GM12878 (cell line): Measurements from ENCODE around the gene CD68. TPM values are rescaled to one million over a fixed set of nuclear protein-coding genes. Genes with fewer than 3 reads are reported as not detected.

Experiments
- BCL3 ChIP-seq: IDR thresholded peaks from 2 replicates; pipeline ENCODE4 v1.6.1; 2011; ENCODE audit warnings: borderline replicate concordance, low read depth, mild to moderate bottlenecking, moderate library complexity, low read length; ENCODE audit not compliant: insufficient read depth, poor library complexity, severe bottlenecking
- BHLHE40 ChIP-seq, 2 experiments: fragments of 450-650 bp in 1 of 2; IDR thresholded peaks; 2 replicates each; pipeline ENCODE4 v1.6.1; 2011 to 2017; ENCODE audit warnings: low read depth in 2 of 2, borderline replicate concordance in 1 of 2, improper control_type of control experiment in 1 of 2, low read length in 1 of 2, mild to moderate bottlenecking in 1 of 2
- BRCA1 ChIP-seq: IDR thresholded peaks from 2 replicates; pipeline ENCODE4 v1.6.1; 2011; ENCODE audit warnings: low read depth, low read length, improper control_type of control experiment
- CEBPB ChIP-seq, 2 experiments: fragments of 150-350 bp in 1 of 2; IDR thresholded peaks; 2 replicates each; pipeline ENCODE4 v1.6.1; 2012 to 2014; ENCODE audit warnings: low read depth in 2 of 2, low read length in 2 of 2, borderline replicate concordance in 1 of 2, inconsistent platforms in 1 of 2
- CREM ChIP-seq: IDR thresholded peaks from 2 replicates; pipeline ENCODE4 v1.6.1; 2014; ENCODE audit warnings: antibody characterized with exemption, low read depth
- GABPA ChIP-seq: IDR thresholded peaks from 2 replicates; pipeline ENCODE4 v1.6.1; 2014; ENCODE audit warnings: antibody characterized with exemption, low read depth, mild to moderate bottlenecking, inconsistent platforms
- JUNB ChIP-seq: IDR thresholded peaks from 2 replicates; pipeline ENCODE4 v1.6.1; 2016; ENCODE audit warnings: antibody characterized with exemption, mild to moderate bottlenecking
- MYB ChIP-seq: fragments of 150-350 bp; IDR thresholded peaks from 2 replicates; pipeline ENCODE4 v1.6.1; 2014; ENCODE audit warnings: mild to moderate bottlenecking, low read depth, low read length, borderline replicate concordance
- NFYB ChIP-seq: IDR thresholded peaks from 2 replicates; pipeline ENCODE4 v1.6.1; 2011; ENCODE audit warnings: low read depth, mild to moderate bottlenecking, low read length, improper control_type of control experiment, moderate library complexity; ENCODE audit not compliant: insufficient read depth
- PBX3 ChIP-seq: IDR thresholded peaks from 2 replicates; pipeline ENCODE4 v1.6.1; 2011; ENCODE audit warnings: mild to moderate bottlenecking, low read depth, low read length, moderate library complexity; ENCODE audit not compliant: insufficient replicate concordance
- SKIL ChIP-seq: fragments of 450-650 bp; IDR thresholded peaks from 2 replicates; pipeline ENCODE4 v1.6.1; 2017; ENCODE audit warnings: mild to moderate bottlenecking, low read depth, inconsistent platforms; ENCODE audit not compliant: poor library complexity, severe bottlenecking
- TAF1 ChIP-seq: IDR thresholded peaks from 2 replicates; pipeline ENCODE4 v1.6.1; 2011; ENCODE audit warnings: mild to moderate bottlenecking, low read depth, low read length, borderline replicate concordance
- USF1 ChIP-seq: IDR thresholded peaks from 2 replicates; pipeline ENCODE4 v1.6.1; 2011; ENCODE audit warnings: borderline replicate concordance, low read depth, mild to moderate bottlenecking, moderate library complexity, mixed read lengths, low read length; ENCODE audit not compliant: insufficient read depth; ENCODE audit errors: extremely low read length
- USF2 ChIP-seq: IDR thresholded peaks from 2 replicates; pipeline ENCODE4 v1.6.1; 2011; ENCODE audit warnings: low read depth, low read length, improper control_type of control experiment, borderline replicate concordance
- ZBTB11 ChIP-seq: fragments of 450-650 bp; formaldehyde crosslinking; IDR thresholded peaks from 2 replicates; pipeline ENCODE4 v1.5.0; 2022; ENCODE audit warnings: mild to moderate bottlenecking, missing genetic modification characterization
- polyA plus RNA-seq, 11 experiments: library from polyadenylated mRNA; depleted of rRNA in 4 of 11; unstranded in 6 of 11; stranded (reverse) in 5 of 11; fragments of >200 nt; fragmentation: Nextera tagmentation in 4 of 11; fragmentation: Illumina TruSeq in 1 of 11; extraction: Ambion mirVana in 4 of 11; extraction: Trizol in 1 of 11; gene quantifications; 1 replicate in 1 of 11; 2 replicates in 10 of 11; pipeline versions ENCODE4 v1.2.1 to v1.2.3, GENCODE V29; 2011 to 2016; ENCODE audit warnings: inconsistent platforms in 2 of 11, missing spikeins in 2 of 11, low read depth in 1 of 11
- total RNA-seq, 4 experiments: library from RNA; depleted of rRNA in 3 of 4; stranded (reverse); fragments of >200 nt in 3 of 4; fragmentation: Illumina TruSeq in 1 of 4; extraction: Trizol in 1 of 4; gene quantifications; 2 replicates each; pipeline versions ENCODE4 v1.2.1 to v1.2.3, GENCODE V29; 2013 to 2021

The CD68 gene
- total and polyA plus RNA-seq, 10 of the 15 experiments (the other 5 are each of a cell fraction or from before 2014, with no cell fraction given), result 2.6 to 6.9 (median 3.8) TPM

GRCh38 chr17:7573324-7574080 lies 5.9 kb upstream of the CD68 start (continued):
- TF ChIP-seq BCL3, result no peak
- no peak for TF ChIP-seq NFYB
- TF ChIP-seq TAF1, result peak; percentile 82; the same call in 1 of the 2 replicates
- TF ChIP-seq USF1, result peak; percentile 38
- TF ChIP-seq GABPA, result 0 out of 2 replicates have a peak, but pooled peaks have one; percentile 36
- no peak; the same call in 1 of the 2 replicates for TF ChIP-seq USF2
- TF ChIP-seq CEBPB (IDR thresholded peaks at IDR 0.05; ENCODE audit: borderline replicate concordance in 1 of 2, low read depth in 2 of 2, low read length in 2 of 2), result peak in 1 of 2 experiments; percentile 97; a peak in 2 of 4 replicates
- no peak for TF ChIP-seq ZBTB11 (CRISPR knock-in tag)
- TF ChIP-seq CREM, result peak; percentile 48; the same call in 1 of the 2 replicates
- peak; percentile 56 for TF ChIP-seq PBX3
- peak; percentile 41 to 70; a peak in 3 of 4 replicates for TF ChIP-seq BHLHE40 (IDR thresholded peaks at IDR 0.05; ENCODE audit: borderline replicate concordance in 1 of 2, low read depth in 2 of 2, low read length in 1 of 2)
- TF ChIP-seq SKIL, result no peak
- no peak for TF ChIP-seq MYB
- TF ChIP-seq BRCA1, result no peak
- TF ChIP-seq JUNB, result no peak
